HPDE6-E6E7 (cell line): ENCODE measurements around the gene RNF212B.

Experiments used
- DNase-seq: peaks from one replicate; pipeline ENCODE4 v3.0.0; 2011; ENCODE audit warnings: missing footprints; ENCODE audit errors: extremely low spot score

Gene RNF212B

GRCh38 chr14:23296012-23296777, 58.5 kb downstream of the RNF212B start:
- DNase-seq: no peak

- DNase-seq: no peak
Measured at GRCh38 chr14:23297096-23297495, 59.4 kb downstream of the RNF212B start.

- DNase-seq: no peak
Measured at GRCh38 chr14:23297611-23298277, 60.0 kb downstream of the RNF212B start.

- DNase-seq: no peak
Measured at GRCh38 chr14:23299211-23299957, 61.6 kb downstream of the RNF212B start.

GRCh38 chr14:23299986-23300686, 62.4 kb downstream of the RNF212B start:
- no peak for DNase-seq

- DNase-seq: no peak
Measured at GRCh38 chr14:23300687-23301223, 63.0 kb downstream of the RNF212B start.

- peak; percentile 94 for DNase-seq
Measured at GRCh38 chr14:23301288-23301968, 63.7 kb downstream of the RNF212B start.

GRCh38 chr14:23301969-23302289, 64.2 kb downstream of the RNF212B start:
- no peak for DNase-seq

- no peak for DNase-seq
Measured at GRCh38 chr14:23302290-23303225, 64.8 kb downstream of the RNF212B start, which contains the start of gene PPP1R3E. Gene PPP1R3E (minus strand): TSS chr14:23302859. CDS start chr14:23302576, 283 bp downstream.

- peak; percentile 60 for DNase-seq
Measured at GRCh38 chr14:23306412-23307145, 68.8 kb downstream of the RNF212B start, which contains the start of gene BCL2L2. Gene BCL2L2 (plus strand): TSS chr14:23306833. CDS start chr14:23307768, 935 bp downstream.

GRCh38 chr14:23307146-23307530, 69.4 kb downstream of the RNF212B start:
- no peak for DNase-seq

GRCh38 chr14:23307687-23308644, 70.2 kb downstream of the RNF212B start:
- DNase-seq: no peak

GRCh38 chr14:23308721-23309445, 71.1 kb downstream of the RNF212B start:
- DNase-seq: no peak

GRCh38 chr14:23310546-23310945, 72.8 kb downstream of the RNF212B start:
- no peak for DNase-seq

GRCh38 chr14:23316300-23316699, 78.6 kb downstream of the RNF212B start:
- no peak for DNase-seq

GRCh38 chr14:23319746-23320583, 82.2 kb downstream of the RNF212B start:
- no peak for DNase-seq
